IPS DF 6.9 (cell line): ENCODE results near the gene DLEU7.
A peak's percentile ranks its signal among the peaks of the same experiment; 100 is the strongest.

Experiments used
- DNase-seq: peaks from one replicate; pipeline ENCODE4 v3.0.0-alpha.2; 2013; ENCODE audit warnings: low read depth, low spot score
- H3K27ac ChIP-seq: one replicate; pipeline ENCODE4 v1.5.1; 2013; ENCODE audit warnings: low read length, control low read depth
- H3K27me3 ChIP-seq: 2 replicates; pipeline ENCODE4 v1.6.1; 2013; ENCODE audit warnings: mild to moderate bottlenecking, low read length; ENCODE audit not compliant: control insufficient read depth, insufficient read depth
- H3K36me3 ChIP-seq: 2 replicates; pipeline ENCODE4 v1.6.1; 2013; ENCODE audit warnings: low read length; ENCODE audit not compliant: control insufficient read depth, insufficient read depth
- H3K4me1 ChIP-seq: 2 replicates; pipeline ENCODE4 v1.6.1; 2013; ENCODE audit warnings: low read length; ENCODE audit not compliant: control insufficient read depth, insufficient read depth
- H3K4me3 ChIP-seq: 2 replicates; pipeline ENCODE4 v1.5.1; 2013; ENCODE audit warnings: mild to moderate bottlenecking, low read length
- H3K9me3 ChIP-seq: 2 replicates; pipeline ENCODE4 v1.6.1; 2013; ENCODE audit warnings: low read length, inconsistent platforms; ENCODE audit not compliant: control insufficient read depth, insufficient read depth
- WGBS: extraction: QIAGEN DNeasy Blood & Tissue Kit; methylation state at CpG from one replicate; pipeline ENCODE4 v1.1.7; 2013; ENCODE audit warnings: mixed read lengths, missing lambda C conversion rate; ENCODE audit not compliant: insufficient read length, insufficient coverage; 5-methylcytosine and 5-hydroxymethylcytosine counted together

The DLEU7 gene

DNA sequence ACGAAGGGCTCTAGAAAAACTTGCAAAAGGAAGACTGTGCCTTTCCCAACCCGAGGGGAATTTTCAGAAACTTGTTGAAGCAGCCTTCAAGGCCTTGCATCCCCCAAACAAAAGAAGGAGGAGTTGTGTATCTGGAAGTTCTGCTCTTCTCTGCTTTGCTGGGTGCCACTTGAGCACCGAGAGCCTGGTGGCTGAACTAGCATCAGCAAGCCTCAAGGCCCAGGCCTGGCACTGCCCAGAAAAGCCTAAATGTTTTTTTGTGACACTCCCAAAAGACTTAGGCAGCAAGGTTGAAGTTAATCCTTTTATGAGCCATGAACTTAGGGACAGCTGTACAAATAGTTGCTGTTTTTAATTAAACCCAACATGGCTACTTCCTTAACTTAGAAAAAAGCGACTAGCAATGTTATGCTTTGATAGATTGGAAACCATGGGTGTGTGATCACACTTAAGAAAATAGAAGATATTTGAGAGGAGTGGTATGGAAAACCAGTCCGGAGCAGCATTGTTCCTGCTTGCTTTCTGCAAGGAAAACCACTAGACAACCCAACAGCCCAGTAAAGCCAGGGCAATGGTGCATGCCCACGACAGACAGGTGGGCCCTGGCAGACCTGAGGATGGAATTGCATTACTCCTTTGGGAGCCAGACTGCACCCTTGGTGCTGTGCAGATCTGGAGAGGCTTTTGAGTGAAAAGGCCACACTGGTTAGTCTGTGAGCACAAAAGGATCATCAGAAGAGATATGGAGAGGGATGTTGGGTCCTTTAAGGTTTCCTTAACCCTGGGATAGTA lies 788 bp upstream of the DLEU7 start:
- peaks cover 2% of the 10 kb centered on the region; the same call in 1 of the 2 replicates for H3K4me1 ChIP-seq
- H3K4me3 ChIP-seq = no peak overlapping the region; the same call in 1 of the 2 replicates

GRCh38 chr13:50842990-50843256 lies 569 bp downstream of the DLEU7 start:
- no peaks in the 10 kb centered on the region for H3K36me3 ChIP-seq
- no peaks in the 10 kb centered on the region; the same call in none of the 2 replicates for H3K27me3 ChIP-seq
- WGBS = no CpG with 5 or more reads among the region's 8 CpGs
- no peak overlapping the region for H3K27ac ChIP-seq
- DNase-seq = no peak
- no peaks in the 10 kb centered on the region for H3K9me3 ChIP-seq
- peak overlapping the region; percentile 45; the same call in 1 of the 2 replicates for H3K4me3 ChIP-seq
- H3K4me1 ChIP-seq = peaks cover 2% of the 10 kb centered on the region; the same call in 1 of the 2 replicates

More for the DNA sequence above, 788 bp upstream of the DLEU7 start:
- no peak overlapping the region for H3K27ac ChIP-seq
- no peak for DNase-seq
- H3K9me3 ChIP-seq = no peaks in the 10 kb centered on the region
- WGBS = no CpG with 5 or more reads among the region's 6 CpGs
- no peaks in the 10 kb centered on the region; the same call in none of the 2 replicates for H3K27me3 ChIP-seq
- H3K36me3 ChIP-seq = no peaks in the 10 kb centered on the region

- Histone ChIP-seq H3K4me1 (peaks cover 2% of the 10 kb centered on the region; the same call in 1 of the 2 replicates), H3K9me3 (no peaks in the 10 kb centered on the region), H3K36me3 (no peaks in the 10 kb centered on the region), H3K27me3 (no peaks in the 10 kb centered on the region; the same call in none of the 2 replicates), H3K4me3 (peak overlapping the region; percentile 45; the same call in 1 of the 2 replicates), H3K27ac (no peak overlapping the region)
- no CpG with 5 or more reads among the region's 10 CpGs for WGBS
- DNase-seq = no peak
Observed at GRCh38 chr13:50842251-50842989, 1.1 kb downstream of the DLEU7 start.

DNA sequence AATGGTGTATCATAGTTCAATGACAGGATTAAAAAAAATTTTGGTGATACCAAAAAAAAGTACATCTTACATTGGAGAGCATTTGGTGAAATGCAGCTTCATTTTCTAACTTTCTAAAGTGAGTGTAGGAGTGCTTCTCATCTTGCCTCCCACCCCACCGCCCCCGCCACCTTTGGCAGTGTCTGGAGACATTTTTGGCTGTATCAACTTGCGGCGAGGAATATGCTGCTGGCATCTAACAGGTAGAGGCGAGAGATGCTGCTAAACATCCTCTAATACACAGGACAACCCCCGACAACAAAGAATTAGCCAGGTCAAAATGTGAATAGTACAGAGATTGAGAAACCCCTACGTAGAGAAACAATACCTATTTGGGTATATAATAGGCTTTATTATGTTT lies 1.7 kb downstream of the DLEU7 start:
- no peak overlapping the region for H3K4me3 ChIP-seq
- no peaks in the 10 kb centered on the region; the same call in none of the 2 replicates for H3K27me3 ChIP-seq
- no peak for DNase-seq
- peaks cover 2% of the 10 kb centered on the region; the same call in 1 of the 2 replicates for H3K4me1 ChIP-seq
- no peaks in the 10 kb centered on the region for H3K9me3 ChIP-seq
- no peak overlapping the region for H3K27ac ChIP-seq
- WGBS = no CpG with 5 or more reads among the region's 7 CpGs
- no peaks in the 10 kb centered on the region for H3K36me3 ChIP-seq

- no peaks in the 10 kb centered on the region; the same call in 1 of the 2 replicates for H3K27me3 ChIP-seq
- no peaks in the 10 kb centered on the region for H3K9me3 ChIP-seq
- no peaks in the 10 kb centered on the region for H3K36me3 ChIP-seq
- no CpG with 5 or more reads among the region's 3 CpGs for WGBS
- H3K27ac ChIP-seq = no peak overlapping the region
- DNase-seq = no peak
- H3K4me1 ChIP-seq = peaks cover 2% of the 10 kb centered on the region; the same call in 1 of the 2 replicates
- no peak overlapping the region for H3K4me3 ChIP-seq
Observed at GRCh38 chr13:50840284-50840683, 3.2 kb downstream of the DLEU7 start.

- DNase-seq = no peak
- Histone ChIP-seq H3K36me3 (no peaks in the 10 kb centered on the region), H3K27me3 (no peaks in the 10 kb centered on the region; the same call in 1 of the 2 replicates), H3K27ac (no peak overlapping the region), H3K4me3 (no peak overlapping the region), H3K4me1 (peaks cover 2% of the 10 kb centered on the region; the same call in 1 of the 2 replicates), H3K9me3 (no peaks in the 10 kb centered on the region)
- no CpG with 5 or more reads among the region's 4 CpGs for WGBS
Observed at GRCh38 chr13:50839828-50840227, 3.7 kb downstream of the DLEU7 start.

DNA sequence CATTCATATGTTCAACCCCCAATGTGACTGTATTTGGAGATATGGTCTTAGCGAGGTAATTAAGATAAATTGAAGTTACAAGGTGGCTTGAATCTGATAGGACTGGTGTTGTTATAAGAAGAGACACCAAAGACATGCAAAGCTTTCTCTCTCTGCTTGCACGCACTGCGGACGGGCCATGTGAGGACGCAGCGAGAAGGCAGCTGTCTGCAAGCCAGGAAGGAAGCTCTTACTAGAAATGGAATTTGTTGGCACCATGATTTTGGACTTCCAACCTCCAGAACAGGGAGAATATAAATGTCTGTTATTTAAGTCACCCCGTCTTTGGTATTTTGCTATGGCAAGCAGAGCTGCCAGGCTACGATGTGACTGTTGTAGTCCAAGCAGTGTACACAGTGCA lies 4.8 kb downstream of the DLEU7 start:
- Histone ChIP-seq H3K4me3 (no peak overlapping the region), H3K27ac (no peak overlapping the region), H3K9me3 (no peaks in the 10 kb centered on the region), H3K4me1 (no peaks in the 10 kb centered on the region), H3K36me3 (no peaks in the 10 kb centered on the region), H3K27me3 (no peaks in the 10 kb centered on the region; the same call in 1 of the 2 replicates)
- DNase-seq = no peak
- no CpG with 5 or more reads among the region's 8 CpGs for whole genome bisulfite sequencing

DNA sequence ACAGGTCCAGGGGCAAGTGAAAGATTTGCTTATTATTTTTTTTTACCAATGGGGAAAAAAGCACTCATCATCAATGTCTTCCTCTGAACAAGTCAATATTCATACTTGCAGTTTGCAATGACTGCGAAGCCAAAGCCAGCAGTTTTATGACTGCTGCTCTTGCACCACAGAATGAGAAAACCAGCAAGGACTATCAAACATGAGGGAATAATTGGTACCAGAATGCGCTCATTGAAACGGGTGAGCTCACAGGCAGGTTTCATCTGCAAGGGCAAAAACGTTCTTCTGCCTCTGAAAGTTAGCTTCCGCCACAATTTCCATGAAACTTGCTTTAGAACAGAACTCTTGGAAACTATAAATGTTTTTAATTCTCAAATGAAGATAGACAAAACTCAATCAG lies 5.5 kb downstream of the DLEU7 start:
- no peaks in the 10 kb centered on the region for H3K36me3 ChIP-seq
- H3K4me3 ChIP-seq = no peak overlapping the region
- WGBS = no CpG with 5 or more reads among the region's 5 CpGs
- H3K27me3 ChIP-seq = no peaks in the 10 kb centered on the region; the same call in 1 of the 2 replicates
- no peak for DNase-seq
- H3K4me1 ChIP-seq = no peaks in the 10 kb centered on the region
- H3K9me3 ChIP-seq = no peaks in the 10 kb centered on the region
- no peak overlapping the region for H3K27ac ChIP-seq

GRCh38 chr13:50831512-50831911 lies 12.0 kb downstream of the DLEU7 start:
- Histone ChIP-seq H3K27ac (no peak overlapping the region), H3K4me3 (no peak overlapping the region), H3K9me3 (no peaks in the 10 kb centered on the region), H3K4me1 (no peaks in the 10 kb centered on the region), H3K36me3 (no peaks in the 10 kb centered on the region), H3K27me3 (no peaks in the 10 kb centered on the region; the same call in 1 of the 2 replicates)
- no CpG with 5 or more reads among the region's 4 CpGs for WGBS
- no peak for DNase-seq

DNA sequence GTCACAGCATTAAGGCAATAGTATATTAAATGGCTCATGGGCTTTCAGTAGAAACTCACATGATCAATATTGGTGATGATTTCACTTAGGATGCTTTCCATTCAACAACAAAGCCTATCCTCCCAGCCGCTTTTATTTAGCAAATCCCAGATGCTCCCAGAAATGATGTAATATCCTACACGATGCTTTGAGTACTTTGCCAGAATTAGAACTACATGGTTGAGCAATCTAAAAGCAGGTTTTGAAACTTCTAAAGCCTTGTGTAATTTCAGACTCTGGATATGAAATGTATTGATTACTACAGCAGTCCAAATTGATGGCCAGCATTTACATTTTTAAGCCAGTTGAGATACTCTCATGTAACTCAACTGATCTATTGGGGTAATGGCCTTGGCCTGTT lies 13.6 kb downstream of the DLEU7 start:
- H3K27me3 ChIP-seq = no peaks in the 10 kb centered on the region; the same call in 1 of the 2 replicates
- no peak for DNase-seq
- no peaks in the 10 kb centered on the region for H3K4me1 ChIP-seq
- WGBS = no CpG with 5 or more reads among the region's 2 CpGs
- H3K9me3 ChIP-seq = no peaks in the 10 kb centered on the region
- no peak overlapping the region for H3K4me3 ChIP-seq
- no peaks in the 10 kb centered on the region for H3K36me3 ChIP-seq
- H3K27ac ChIP-seq = no peak overlapping the region
